SK-N-SH (cell line): ENCODE measurements around the gene DAZAP2. TPM values are rescaled to one million over a fixed set of nuclear protein-coding genes. Genes with fewer than 3 reads are reported as not detected.

Source experiments
- CTCF ChIA-PET: fragments of 300-600, 350-600 bp; formaldehyde crosslinking; extraction: SDS; loops from one replicate; lab custom pipeline; 2021; lab: Yijun Ruan, JAX
- POLR2A ChIA-PET: fragments of 350-600 bp; sonication (Branson Sonifier 250); formaldehyde crosslinking; extraction: SDS; loops from one replicate; lab custom pipeline; 2020; ENCODE audit warnings: antibody characterized with exemption, inconsistent platforms; lab: Yijun Ruan, JAX
- DNase-seq: peaks from one replicate; pipeline ENCODE4 v3.0.0; 2012
- H2AFZ ChIP-seq: fragments of 200-600 bp; sonication (generic); 2 replicates; pipeline ENCODE4 v1.8.1; 2016; ENCODE audit warnings: antibody characterized with exemption, mild to moderate bottlenecking, low read depth
- H3F3A ChIP-seq: fragments of 200-600 bp; sonication (generic); replicated peaks from 2 replicates; pipeline ENCODE3; 2016; ENCODE audit warnings: antibody characterized with exemption, mild to moderate bottlenecking; ENCODE audit not compliant: insufficient read depth
- H3K27ac ChIP-seq, 2 experiments: fragments of 200-500 bp in 1 of 2; fragments of 200-600 bp in 1 of 2; sonication (Bioruptor generic) in 1 of 2; sonication (generic), shearing (Covaris generic) in 1 of 2; 2 replicates each; pipeline versions ENCODE4 v1.5.1 to v1.6.1; 2014 to 2016; ENCODE audit warnings: low read depth in 2 of 2, inconsistent platforms in 1 of 2, low read length in 1 of 2, mild to moderate bottlenecking in 1 of 2, mixed read lengths in 1 of 2
- H3K27me3 ChIP-seq: fragments of 200-600 bp; sonication (generic), shearing (Covaris generic); 2 replicates; pipeline ENCODE4 v1.6.1; 2016; ENCODE audit warnings: mixed run types; ENCODE audit not compliant: insufficient read depth
- H3K36me3 ChIP-seq, 2 experiments: fragments of 200-500 bp in 1 of 2; fragments of 200-600 bp in 1 of 2; sonication (Bioruptor generic) in 1 of 2; sonication (generic) in 1 of 2; replicated peaks in 1 of 2; 2 replicates each; pipeline versions ENCODE3 to v1.5.1; 2014 to 2016; ENCODE audit warnings: low read length in 1 of 2, mild to moderate bottlenecking in 1 of 2; ENCODE audit not compliant: insufficient read depth in 2 of 2, control insufficient read depth in 1 of 2
- H3K4me1 ChIP-seq, 2 experiments: fragments of 200-500 bp in 1 of 2; fragments of 200-600 bp in 1 of 2; sonication (Bioruptor generic) in 1 of 2; sonication (generic), shearing (Covaris generic) in 1 of 2; 2 replicates each; pipeline versions ENCODE4 v1.5.1 to v1.6.1; 2014 to 2016; ENCODE audit warnings: low read depth in 1 of 2, low read length in 1 of 2, mixed run types in 1 of 2; ENCODE audit not compliant: insufficient read depth in 2 of 2, control insufficient read depth in 1 of 2
- H3K4me2 ChIP-seq: fragments of 200-600 bp; sonication (generic), shearing (Covaris generic); 2 replicates; pipeline ENCODE4 v1.6.1; 2017; ENCODE audit warnings: mixed run types
- H3K4me3 ChIP-seq, 2 experiments: fragments of 200-500 bp in 1 of 2; fragments of 200-600 bp in 1 of 2; sonication (Bioruptor generic) in 1 of 2; sonication (generic), shearing (Covaris generic) in 1 of 2; 2 replicates each; pipeline versions ENCODE4 v1.5.1 to v1.8.1; 2014 to 2016; ENCODE audit warnings: low read depth in 2 of 2, inconsistent platforms in 1 of 2, low read length in 1 of 2, mild to moderate bottlenecking in 1 of 2, mixed read lengths in 1 of 2, moderate library complexity in 1 of 2
- H3K79me2 ChIP-seq: fragments of 200-600 bp; sonication (generic); 2 replicates; pipeline ENCODE4 v1.8.1; 2017; ENCODE audit warnings: mild to moderate bottlenecking; ENCODE audit not compliant: insufficient read depth
- H3K9ac ChIP-seq: fragments of 200-600 bp; sonication (generic); 2 replicates; pipeline ENCODE4 v1.6.1; 2017; ENCODE audit warnings: mixed run types
- H3K9me2 ChIP-seq: fragments of 200-600 bp; sonication (generic); 2 replicates; pipeline ENCODE4 v1.6.1; 2017; ENCODE audit warnings: mixed run types
- H3K9me3 ChIP-seq: fragments of 200-600 bp; sonication (generic); 2 replicates; pipeline ENCODE4 v1.6.1; 2017; ENCODE audit warnings: mixed run types, mild to moderate bottlenecking, moderate library complexity
- H4K20me1 ChIP-seq: fragments of 200-600 bp; sonication (generic); 2 replicates; pipeline ENCODE4 v1.6.1; 2017; ENCODE audit warnings: mild to moderate bottlenecking, mixed run types; ENCODE audit not compliant: insufficient read depth
- CTCF ChIP-seq: fragments of 200-600 bp; sonication (generic); IDR thresholded peaks from 2 replicates; pipeline ENCODE4 v1.6.1; 2017; ENCODE audit warnings: antibody characterized with exemption, mild to moderate bottlenecking, moderate library complexity
- FOSL2 ChIP-seq: IDR thresholded peaks from 2 replicates; pipeline ENCODE4 v1.4.0; 2012; ENCODE audit warnings: low read depth, mild to moderate bottlenecking, moderate library complexity, borderline replicate concordance
- FOXJ3 ChIP-seq: sonication (generic); formaldehyde crosslinking; IDR thresholded peaks from 2 replicates; pipeline ENCODE4 v1.5.1; 2020; ENCODE audit warnings: mild to moderate bottlenecking, missing genetic modification reagents
- FOXM1 ChIP-seq: IDR thresholded peaks from 2 replicates; pipeline ENCODE4 v1.4.0; 2012; ENCODE audit warnings: low read depth, mild to moderate bottlenecking
- GATA2 ChIP-seq: sonication (generic); formaldehyde crosslinking; IDR thresholded peaks from 2 replicates; pipeline ENCODE4 v1.5.0; 2020; ENCODE audit warnings: mild to moderate bottlenecking, missing genetic modification reagents
- MAX ChIP-seq: IDR thresholded peaks from 2 replicates; pipeline ENCODE4 v1.4.0; 2012; ENCODE audit warnings: low read depth
- MXI1 ChIP-seq: IDR thresholded peaks from 2 replicates; pipeline ENCODE4 v1.6.1; 2012; ENCODE audit warnings: mild to moderate bottlenecking, low read depth, low read length, improper control_type of control experiment
- POLR2AphosphoS5 ChIP-seq: IDR thresholded peaks from 2 replicates; pipeline ENCODE4 v1.6.1; 2012; ENCODE audit warnings: low read depth, low read length
- RAD21 ChIP-seq: IDR thresholded peaks from 2 replicates; pipeline ENCODE4 v1.6.1; 2012; ENCODE audit warnings: mild to moderate bottlenecking, low read length
- SIN3A ChIP-seq: IDR thresholded peaks from 2 replicates; pipeline ENCODE4 v1.6.1; 2012; ENCODE audit warnings: low read depth, mild to moderate bottlenecking, low read length, moderate library complexity, borderline replicate concordance
- SMC3 ChIP-seq: IDR thresholded peaks from 2 replicates; pipeline ENCODE4 v1.6.1; 2012; ENCODE audit warnings: low read depth, low read length, improper control_type of control experiment
- TAF1 ChIP-seq: IDR thresholded peaks from 2 replicates; pipeline ENCODE4 v1.6.1; 2012; ENCODE audit warnings: low read depth, mild to moderate bottlenecking, low read length, moderate library complexity, borderline replicate concordance
- WGBS: methylation state at CpG from one replicate; pipeline ENCODE4 v1.1.6; 2017; ENCODE audit warnings: low lambda C conversion rate; 5-methylcytosine and 5-hydroxymethylcytosine counted together
- polyA plus RNA-seq, 3 experiments: library from polyadenylated mRNA; depleted of rRNA; stranded (reverse); fragments of >200 nt; gene quantifications; 2 replicates each; pipeline ENCODE4 v1.2.3, GENCODE V29; 2012

The DAZAP2 gene
- polyA plus RNA-seq, 1 of the 3 experiments (the other 2 are of a cell fraction): 274 TPM

GRCh38 chr12:51216642-51217041 lies 22.0 kb upstream of the DAZAP2 start (continued):
- TF ChIP-seq POLR2AphosphoS5: no peak

GRCh38 chr12:51217133-51217967 lies 21.3 kb upstream of the DAZAP2 start:
- Histone ChIP-seq H3K79me2 (no peaks in the 10 kb centered on the region), H3F3A (peaks cover 25% of the 10 kb centered on the region), H3K36me3 (no peaks in the 10 kb centered on the region), H2AFZ (peak overlapping the region; percentile 86), H4K20me1 (no peaks in the 10 kb centered on the region), H3K4me3 (peak overlapping the region; percentile 58 to 65), H3K4me1 (peaks cover 0 to 8% of the 10 kb centered on the region in 2 experiments; a peak in 1 of 4 replicates), H3K9me2 (no peaks in the 10 kb centered on the region), H3K9ac (peak overlapping the region; percentile 88), H3K27me3 (no peaks in the 10 kb centered on the region), H3K4me2 (peak overlapping the region; percentile 88), H3K9me3 (no peaks in the 10 kb centered on the region), H3K27ac (peak overlapping the region; percentile 52 to 72; a peak in 3 of 4 replicates)
- ChIA-PET CTCF (interaction anchor here (0.6 to 3.1 kb wide), 16 partner anchors 10 to 224 kb away, joined by 3 to 15 read pairs (median 3); partner anchors contain the start of genes DAZAP2, LETMD1 and SMAGP), POLR2A (interaction anchor here (0.5 to 1.6 kb wide), 6 partner anchors 11 to 134 kb away, joined by 3 to 13 read pairs (median 6); partner anchors contain the start of genes CSRNP2 and DAZAP2)
- 2% methylated on average over 43 of the region's 81 CpGs for WGBS
- peak; percentile 45 for TF ChIP-seq RAD21
- TF ChIP-seq FOXJ3 (CRISPR knock-in tag): no peak
- peak; percentile 44 for TF ChIP-seq CTCF
- TF ChIP-seq FOXM1: no peak
- 0 out of 2 replicates have a peak, but pooled peaks have one; percentile 20 for TF ChIP-seq SMC3
- DNase-seq: peak; percentile 90

- H3K27me3 ChIP-seq: no peaks in the 10 kb centered on the region
- peak; percentile 96 for DNase-seq
- peak within 1 kb of the TSS; percentile 88 for H3K9ac ChIP-seq
- POLR2A ChIA-PET: interaction anchor here (0.6 to 1.6 kb wide), 7 partner anchors 12 to 166 kb away, joined by 3 to 13 read pairs (median 5); partner anchors contain the start of genes CSRNP2 and DAZAP2
- peaks cover 25% of the 10 kb centered on the region for H3F3A ChIP-seq
- H4K20me1 ChIP-seq: no peaks in the 10 kb centered on the region
- no peaks in the 10 kb centered on the region for H3K36me3 ChIP-seq
- peak within 1 kb of the TSS; percentile 86 for H2AFZ ChIP-seq
- WGBS: 8% methylated on average over 30 of the region's 35 CpGs
- no peaks in the 10 kb centered on the region for H3K9me3 ChIP-seq
- H3K4me3 ChIP-seq: peak within 1 kb of the TSS; percentile 58 to 65
- H3K4me1 ChIP-seq: peaks cover 0 to 8% of the 10 kb centered on the region in 2 experiments; a peak in 1 of 4 replicates
- no peaks in the 10 kb centered on the region for H3K79me2 ChIP-seq
- H3K27ac ChIP-seq: peak within 1 kb of the TSS; percentile 53 to 77
- peak within 1 kb of the TSS; percentile 88 for H3K4me2 ChIP-seq
- peak; percentile 62; the same call in 1 of the 2 replicates for TF ChIP-seq MXI1
- TF ChIP-seq TAF1: 0 out of 2 replicates have a peak, but pooled peaks have one; percentile 42
- TF ChIP-seq CTCF: peak; percentile 53
- TF ChIP-seq FOSL2: no peak
- peak; percentile 15; the same call in 1 of the 2 replicates for TF ChIP-seq MAX
- TF ChIP-seq GATA2 (CRISPR knock-in tag): no peak
- no peak for TF ChIP-seq SIN3A
- H3K9me2 ChIP-seq: no peaks in the 10 kb centered on the region
- CTCF ChIA-PET: interaction anchor here (0.6 to 3.1 kb wide), 19 partner anchors 9 to 454 kb away, joined by 3 to 15 read pairs (median 3); partner anchors contain the start of genes DAZAP2, LETMD1 and SMAGP
Observed at GRCh38 chr12:51217968-51218606, 20.5 kb upstream of the DAZAP2 start, which contains the start of gene POU6F1. Gene POU6F1, minus strand, starts transcription at chr12:51218062. Its CDS starts 11,226 bp downstream, at chr12:51206836.
